ENCODE measurements around the gene CD38. TPM values are rescaled to one million over a fixed set of nuclear protein-coding genes. Genes with fewer than 3 reads are reported as not detected.

The CD38 gene
- total RNA-seq, 1 experiment from 2014 or later: not detected

GRCh38 chr4:15809058-15809457, 30.9 kb downstream of the CD38 start:
- CTCF ChIA-PET: interaction anchor here (0.9 to 8.4 kb wide), 2 partner anchors 73 to 147 kb away, joined by 3 to 242 read pairs; no protein-coding TSS in a partner anchor
- H2AFZ ChIP-seq (ENCODE audit: low read depth, low read length, poor library complexity, severe bottlenecking): no peak overlapping the region
- no peaks in the 10 kb centered on the region for H3K9me3 ChIP-seq (ENCODE audit: control insufficient read depth in 1 of 2, insufficient read depth in 1 of 2, low read depth in 1 of 2, low read length in 2 of 2)

More at GRCh38 chr4:15809058-15809457, 30.9 kb downstream of the CD38 start:
- intact Hi-C loops (cut with micrococcal nuclease): loop anchor here (5.0 kb wide), 1 partner anchor 388 kb away; no protein-coding TSS in a partner anchor
- no peaks in the 10 kb centered on the region for H4K20me1 ChIP-seq (ENCODE audit: insufficient read depth)
- no TSS peak for BruUV-seq (replicated peaks)
- TF ChIP-seq YY1 (IDR thresholded peaks at IDR 0.05; ENCODE audit: extremely low read depth, insufficient replicate concordance, low read depth, low read length): no peak
- TF ChIP-seq EZH2 (IDR thresholded peaks at IDR 0.05): no peak
- TF ChIP-seq SRF (IDR thresholded peaks at IDR 0.05; ENCODE audit: low read depth): no peak
- TF ChIP-seq ATF3 (IDR thresholded peaks at IDR 0.05): no peak
- no peak for TF ChIP-seq TCF7L2 (IDR thresholded peaks at IDR 0.05; ENCODE audit: borderline replicate concordance, extremely low read depth, insufficient read depth, insufficient read length)
- TF ChIP-seq JUND (IDR thresholded peaks at IDR 0.05): no peak
- no peak for TF ChIP-seq SP1 (IDR thresholded peaks at IDR 0.05; ENCODE audit: low read depth)
- TF ChIP-seq SIN3A (IDR thresholded peaks at IDR 0.05; ENCODE audit: low read depth): no peak
- no peak for TF ChIP-seq MAX (IDR thresholded peaks at IDR 0.05)
- no peak for TF ChIP-seq POLR2A (IDR thresholded peaks at IDR 0.05; ENCODE audit: borderline replicate concordance, extremely low read depth, insufficient read depth, insufficient read length)
- TF ChIP-seq ZFX (IDR thresholded peaks at IDR 0.05): no peak
- TF ChIP-seq ZBTB33 (IDR thresholded peaks at IDR 0.05; ENCODE audit: extremely low read depth, insufficient replicate concordance, low read length): no peak
- TF ChIP-seq CBX3 (IDR thresholded peaks at IDR 0.05; ENCODE audit: low read depth): no peak
- TF ChIP-seq CTCF (IDR thresholded peaks at IDR 0.05 in 2 of 3, conservative IDR thresholded peaks at IDR 0.05 in 1 of 3; ENCODE audit: borderline replicate concordance in 1 of 3, insufficient read depth in 1 of 3, low read depth in 2 of 3, low read length in 2 of 3): no peak
- TF ChIP-seq CEBPB (IDR thresholded peaks at IDR 0.05; ENCODE audit: low read depth): no peak
- TF ChIP-seq ELF1 (IDR thresholded peaks at IDR 0.05; ENCODE audit: borderline replicate concordance, low read depth): no peak
- TF ChIP-seq POLR2AphosphoS5 (IDR thresholded peaks at IDR 0.05; ENCODE audit: low read depth, low read length): no peak
- no peak for TF ChIP-seq ZNF274 (IDR thresholded peaks at IDR 0.05; ENCODE audit: low read depth, low read length)
- no peak for TF ChIP-seq RAD21 (IDR thresholded peaks at IDR 0.05; ENCODE audit: low read depth)
- no peak for TF ChIP-seq EZH2phosphoT487 (IDR thresholded peaks at IDR 0.05; ENCODE audit: borderline replicate concordance)
- ChIA-PET POLR2A (no interaction called here), RAD21 (ENCODE audit: low non-redundant PET in 1 of 2, low total read pairs in 2 of 2, uncharacterized antibody in 2 of 2, unreplicated experiment in 2 of 2) (no interaction called here)
- no peak overlapping the region for H3K27ac ChIP-seq (ENCODE audit: low read depth, low read length)
- H3K79me2 ChIP-seq (ENCODE audit: insufficient read depth, low read length): no peaks in the 10 kb centered on the region
- no peak for ATAC-seq
- H3K27me3 ChIP-seq (ENCODE audit: insufficient read depth, low read length): no peaks in the 10 kb centered on the region
- H3K9ac ChIP-seq (ENCODE audit: low read length): no peak overlapping the region
- H3K9me2 ChIP-seq (ENCODE audit: insufficient read depth): no peaks in the 10 kb centered on the region
- H3K4me2 ChIP-seq (ENCODE audit: low read length): no peak overlapping the region
- H3K4me1 ChIP-seq (ENCODE audit: control insufficient read depth in 1 of 2, insufficient read depth in 2 of 2, low read length in 2 of 2): no peaks in the 10 kb centered on the region
- no peak for DNase-seq (ENCODE audit: low read depth, low spot score)
- no peaks in the 10 kb centered on the region for H3K36me3 ChIP-seq (ENCODE audit: control insufficient read depth in 1 of 2, insufficient read depth in 2 of 2, low read length in 2 of 2)
- H3K4me3 ChIP-seq (replicated peaks in 1 of 2; ENCODE audit: low read depth in 1 of 2, low read length in 2 of 2): no peak overlapping the region

All from HCT116 (cell line).